Measurements from ENCODE around the gene GPR156.

GRCh38 chr3:120203016-120203415 is 82.0 kb downstream of the GPR156 start:
- TF ChIP-seq CTCF (IDR thresholded peaks at IDR 0.05) (no peak), POLR2AphosphoS5 (IDR thresholded peaks at IDR 0.05) (peak; percentile 61 to 84)

All from upper lobe of left lung (tissue), 4 donors.